GM18951 (cell line): Measurements from ENCODE around the gene PACRG.

Source experiments
- POLR2A ChIP-seq: IDR thresholded peaks from 4 replicates; pipeline ENCODE4 v1.6.1; 2011; ENCODE audit warnings: mild to moderate bottlenecking; ENCODE audit not compliant: insufficient read length, insufficient read depth; ENCODE audit errors: extremely low read depth
- in situ Hi-C: fragments of 300-500 bp; cut with MboI; formaldehyde crosslinking; loops from one replicate; pipeline ENCODE4 v1.12.0; 2022; ENCODE audit warnings: low sequenced_read_pairs, mixed read lengths, inconsistent platforms; ENCODE audit not compliant: unreplicated experiment

The PACRG gene

DNA sequence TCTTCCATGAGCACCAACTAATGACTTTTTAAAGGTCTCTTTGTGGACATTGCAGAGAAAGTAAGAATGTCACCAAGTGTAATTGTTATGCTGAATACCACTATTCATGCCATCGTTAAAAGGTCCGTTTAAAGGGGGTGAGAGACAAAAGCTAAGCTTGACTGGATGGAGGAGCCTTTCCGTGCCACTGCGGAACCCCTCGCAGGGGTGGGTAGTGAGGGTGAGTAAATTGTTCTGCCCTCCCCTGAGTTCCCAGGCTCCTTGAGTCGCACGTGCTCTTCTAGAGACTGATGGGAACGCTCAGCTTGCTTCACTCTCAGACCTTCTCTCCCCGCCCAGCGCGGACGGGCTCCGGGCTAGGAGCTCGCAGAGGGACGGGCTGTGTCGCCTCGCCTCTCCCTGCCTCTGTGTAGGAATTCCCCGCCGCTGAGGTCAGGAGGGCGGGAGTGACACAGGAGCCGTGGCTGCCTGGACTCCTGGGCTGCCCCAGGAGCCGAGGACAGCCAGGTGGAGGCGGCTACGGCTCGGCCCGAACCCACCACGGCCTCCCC is 371.9 kb downstream of the PACRG start:
- in situ Hi-C loops, result no loop called here
- TF ChIP-seq POLR2A, result no peak

DNA sequence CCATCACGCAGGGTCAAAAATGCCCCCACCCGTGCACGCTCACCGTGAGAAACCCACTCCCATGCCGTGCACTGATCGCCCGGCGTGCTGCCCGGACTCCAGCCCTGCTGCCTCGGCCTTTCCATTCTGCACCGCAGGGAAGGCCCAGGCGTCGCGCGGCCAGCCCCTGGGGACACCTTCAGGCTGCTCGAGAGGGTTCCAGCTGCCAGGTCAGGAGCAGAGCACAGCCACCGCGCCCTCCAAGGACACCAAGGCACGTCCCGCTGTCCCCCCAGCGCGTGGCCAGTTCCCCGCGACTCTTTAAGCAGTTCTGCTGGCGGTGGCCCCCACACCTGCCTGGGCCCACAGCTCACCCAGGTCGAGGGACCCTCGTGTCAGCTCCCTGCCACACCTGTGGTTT is 372.5 kb downstream of the PACRG start:
- TF ChIP-seq POLR2A, result no peak
- in situ Hi-C loops, result no loop called here

DNA sequence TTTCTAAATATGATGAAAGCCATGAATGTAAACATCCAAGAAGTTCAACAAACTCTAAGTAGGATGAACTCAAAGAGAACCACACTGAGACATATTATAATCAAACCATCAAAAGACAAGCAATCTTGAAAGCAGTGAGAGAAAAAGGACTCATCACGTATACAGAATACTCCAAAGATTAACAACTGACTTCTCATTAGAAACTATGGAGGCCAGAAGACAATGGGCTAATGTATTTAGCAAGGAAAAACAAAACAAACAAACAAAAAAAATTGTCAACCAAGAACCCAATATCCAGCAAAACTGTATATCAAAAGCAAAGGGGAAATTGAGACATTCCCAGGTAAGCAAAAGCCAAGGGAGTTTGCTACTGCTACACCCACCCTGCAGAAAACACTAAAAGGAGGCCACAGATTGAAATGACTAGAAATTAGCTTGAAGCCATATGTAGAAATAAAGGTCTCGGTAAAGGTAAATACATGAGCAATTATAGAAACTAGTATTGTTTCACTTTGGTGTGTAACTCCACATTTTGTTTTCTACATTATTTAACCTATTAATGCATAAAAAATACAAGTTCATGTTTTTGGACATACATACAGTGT is 385.7 kb downstream of the PACRG start:
- no peak for TF ChIP-seq POLR2A

DNA sequence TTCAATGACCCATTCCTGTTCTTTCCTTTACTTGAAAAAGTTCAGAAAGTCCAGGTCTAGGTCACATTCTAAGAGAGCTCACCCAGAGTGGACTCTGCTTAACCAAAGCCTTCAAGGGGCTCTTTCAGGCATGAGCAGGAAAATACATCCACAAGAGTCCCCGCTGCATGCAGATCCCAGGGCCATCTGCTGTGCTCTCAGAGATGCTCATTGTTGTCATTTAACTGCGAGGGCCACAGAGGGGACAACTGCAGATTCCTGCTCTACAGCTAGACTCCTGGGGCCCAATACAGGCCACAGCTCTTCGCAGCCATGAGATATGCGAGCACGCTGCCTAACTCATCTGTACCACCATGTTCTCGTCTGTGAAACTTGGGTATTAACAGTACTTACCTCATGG is 391.2 kb downstream of the PACRG start:
- no peak for TF ChIP-seq POLR2A
- in situ Hi-C loops, result no loop called here

More for the DNA sequence above, 385.7 kb downstream of the PACRG start:
- in situ Hi-C loops, result no loop called here

DNA sequence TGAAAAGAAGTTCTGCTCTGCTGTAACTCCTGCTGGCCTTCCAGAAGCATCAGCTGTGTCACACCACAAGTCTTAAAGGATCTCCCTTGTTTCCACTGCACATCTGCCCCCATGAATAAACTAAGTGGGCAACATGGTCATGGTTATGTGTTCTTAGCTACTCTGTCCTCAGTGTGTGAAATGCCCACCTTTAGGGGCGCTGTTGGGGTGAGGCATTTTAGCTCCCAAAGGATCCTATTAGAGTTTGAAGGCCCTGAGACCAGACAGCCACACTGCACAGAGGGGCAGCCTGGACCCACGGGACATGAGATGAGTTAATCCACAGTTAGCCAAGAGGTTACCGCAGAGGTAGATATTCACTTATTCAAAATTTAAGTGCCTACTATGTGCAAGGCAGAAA is 392.4 kb downstream of the PACRG start:
- TF ChIP-seq POLR2A, result no peak
- in situ Hi-C loops, result no loop called here

DNA sequence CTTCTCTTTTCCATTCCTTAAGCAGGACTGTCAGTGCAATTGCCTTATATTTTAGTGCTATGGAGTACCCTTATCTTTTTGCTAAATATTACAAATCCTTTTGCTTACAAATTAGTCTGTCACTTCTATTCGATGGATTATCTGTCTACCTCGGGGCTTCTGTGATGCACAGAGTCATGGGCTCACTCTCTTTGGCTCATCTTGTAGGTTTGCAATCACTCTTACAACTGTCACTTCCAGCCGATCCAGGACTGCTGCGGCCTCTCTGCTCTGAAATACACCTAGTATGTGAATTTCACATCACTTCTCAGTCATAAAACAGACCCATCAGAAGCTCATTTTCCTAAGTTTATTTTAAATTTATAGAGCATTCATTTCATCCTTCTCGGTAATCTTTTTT is 393.5 kb downstream of the PACRG start:
- TF ChIP-seq POLR2A, result no peak

DNA sequence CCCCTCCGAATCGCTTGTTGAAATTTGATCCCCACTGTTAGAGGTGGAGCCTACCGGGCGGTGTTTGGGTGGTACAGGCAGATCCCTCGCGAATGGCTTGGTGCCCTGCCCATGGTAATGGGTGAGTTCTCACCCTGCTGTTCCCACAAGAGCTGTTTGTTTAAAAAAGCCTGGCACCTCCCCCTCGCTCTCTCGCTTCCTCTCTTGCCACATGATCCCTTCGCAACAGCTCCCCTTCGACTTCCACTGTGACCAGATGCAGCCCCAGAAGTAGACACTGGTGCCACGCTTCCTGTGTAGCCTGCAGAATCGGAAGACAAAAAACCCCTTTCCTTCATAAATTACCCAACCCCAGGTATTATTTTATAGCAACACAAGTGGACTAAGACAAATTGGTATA is 394.6 kb downstream of the PACRG start:
- no peak for TF ChIP-seq POLR2A
- in situ Hi-C loops, result no loop called here

More for the DNA sequence above, 393.5 kb downstream of the PACRG start:
- in situ Hi-C loops, result no loop called here

DNA sequence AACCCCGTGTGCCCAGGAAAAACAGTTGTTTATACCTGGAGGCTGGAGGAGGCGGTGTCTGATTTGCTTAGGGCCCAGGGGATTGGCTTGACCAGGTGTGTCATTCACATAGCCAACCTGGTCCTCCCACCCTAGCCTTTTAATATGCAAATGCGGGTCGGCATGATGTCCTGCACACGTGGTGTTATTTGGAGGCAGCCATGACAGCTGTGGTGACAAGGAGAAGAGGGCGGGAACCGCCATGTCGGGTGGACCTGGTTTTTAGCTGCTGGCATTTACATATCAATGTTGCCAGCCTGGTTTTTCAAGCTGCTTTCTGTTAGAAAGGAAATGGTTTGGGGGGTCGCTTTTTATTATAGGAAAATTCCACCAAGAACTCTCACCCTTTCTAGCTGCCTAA is 395.3 kb downstream of the PACRG start:
- no peak for TF ChIP-seq POLR2A
- in situ Hi-C loops, result no loop called here

DNA sequence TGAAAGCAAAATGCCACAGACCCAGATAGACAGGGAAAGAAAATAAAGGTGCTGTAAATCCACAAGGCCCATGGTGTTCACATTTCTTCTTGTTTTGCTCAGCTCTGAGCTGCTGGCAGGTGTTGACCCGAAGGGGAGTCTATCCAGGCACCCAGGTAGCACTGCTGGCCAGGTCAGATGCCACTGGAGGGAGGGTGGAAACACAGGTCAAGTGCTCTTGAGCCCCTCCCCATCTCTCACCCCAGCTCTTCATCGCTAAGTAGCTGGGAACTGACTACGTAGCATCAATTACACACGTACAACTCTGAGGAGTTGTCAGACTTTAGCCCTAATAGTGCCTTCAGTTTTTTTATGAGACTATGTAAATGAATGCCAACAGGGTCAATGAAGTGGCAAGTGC is 399.0 kb downstream of the PACRG start:
- TF ChIP-seq POLR2A, result no peak
- in situ Hi-C loops, result no loop called here

DNA sequence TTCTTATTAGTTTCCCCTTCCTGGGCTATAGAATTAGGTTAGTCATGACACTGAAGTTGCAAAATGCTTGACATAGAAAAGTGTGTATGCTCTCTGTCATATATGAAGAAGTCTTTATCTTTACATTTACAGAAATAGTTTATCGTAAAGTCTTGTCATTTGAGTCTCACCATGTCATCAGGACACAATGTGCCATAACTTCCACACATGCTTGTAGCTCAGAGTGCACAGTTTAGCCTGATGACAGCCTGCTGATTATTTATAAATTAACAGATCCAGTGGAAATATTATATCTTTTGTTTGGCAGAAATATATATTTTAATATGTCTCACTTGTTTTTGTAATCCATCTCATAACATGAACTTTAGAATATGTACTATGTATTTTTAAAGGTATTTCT is 399.8 kb downstream of the PACRG start:
- in situ Hi-C loops, result no loop called here
- TF ChIP-seq POLR2A, result no peak

DNA sequence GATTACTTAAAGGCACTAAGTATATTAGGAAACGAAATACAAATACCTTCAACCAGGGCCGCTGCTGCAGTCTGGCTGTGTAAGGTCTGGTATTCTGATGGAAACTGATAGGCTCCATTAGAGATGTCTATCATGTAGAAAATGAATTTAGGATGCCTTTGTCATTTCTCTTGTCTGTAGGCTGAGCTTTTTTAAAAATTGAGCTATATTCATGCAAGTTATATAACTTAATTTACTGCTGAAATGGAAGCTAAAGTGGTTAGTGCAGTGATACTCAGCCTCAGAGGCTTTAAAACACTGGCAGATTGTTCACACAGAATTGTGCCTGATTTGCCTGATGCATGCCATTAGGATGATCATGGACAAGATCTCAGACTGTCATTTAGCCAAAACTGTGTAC is 400.6 kb downstream of the PACRG start:
- TF ChIP-seq POLR2A, result no peak
- in situ Hi-C loops, result no loop called here

DNA sequence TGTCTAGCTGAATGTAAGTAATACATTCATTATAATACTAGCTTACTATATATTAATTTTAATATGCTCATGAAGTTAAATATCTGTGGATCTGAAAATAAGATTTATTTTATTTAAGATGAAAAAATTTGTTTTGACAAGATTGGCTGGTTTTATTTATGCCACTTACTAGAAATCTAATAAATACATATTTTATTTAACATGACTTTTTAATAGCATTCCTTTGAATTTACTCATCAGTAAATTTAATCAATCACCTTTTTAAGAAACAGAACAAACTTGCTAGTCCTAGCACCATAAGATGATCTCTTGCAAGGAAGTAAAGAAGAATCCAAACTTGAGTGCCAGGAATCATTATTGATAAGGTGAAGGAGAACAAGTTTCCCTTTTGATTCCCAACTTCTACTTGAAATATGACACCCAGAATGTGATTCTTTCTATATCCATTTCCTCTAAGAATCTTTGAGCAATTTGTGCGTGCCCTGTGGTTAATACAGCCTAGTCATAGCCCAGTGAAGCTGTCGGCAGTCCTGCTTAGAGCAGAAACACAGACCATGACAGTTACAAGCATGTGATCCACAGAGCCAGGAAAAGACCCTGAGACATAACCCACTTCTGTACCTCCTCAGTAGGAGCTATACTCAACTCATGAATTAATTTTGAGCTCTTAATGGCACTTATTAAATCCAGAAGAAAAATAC is 404.4 kb downstream of the PACRG start:
- TF ChIP-seq POLR2A, result no peak
- in situ Hi-C loops, result no loop called here

DNA sequence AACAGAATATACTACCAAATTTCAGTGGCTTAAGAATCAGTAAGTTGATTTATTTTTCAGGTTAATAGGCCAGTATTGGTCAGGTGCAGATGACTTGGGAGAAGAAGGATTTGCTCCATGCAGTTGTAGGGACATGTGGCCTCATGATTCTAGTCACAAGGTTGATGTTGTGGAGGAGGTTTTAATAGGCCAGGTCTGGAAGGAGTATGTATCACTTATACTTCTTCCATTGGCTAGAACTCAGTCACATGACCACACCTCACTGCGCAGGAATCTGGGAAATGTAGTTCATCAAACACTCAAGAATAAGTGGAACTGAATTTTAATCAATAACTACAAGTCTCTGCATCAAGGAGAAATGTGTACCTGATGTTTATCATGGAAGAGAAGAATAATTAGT is 405.2 kb downstream of the PACRG start:
- in situ Hi-C loops, result no loop called here
- TF ChIP-seq POLR2A, result no peak

DNA sequence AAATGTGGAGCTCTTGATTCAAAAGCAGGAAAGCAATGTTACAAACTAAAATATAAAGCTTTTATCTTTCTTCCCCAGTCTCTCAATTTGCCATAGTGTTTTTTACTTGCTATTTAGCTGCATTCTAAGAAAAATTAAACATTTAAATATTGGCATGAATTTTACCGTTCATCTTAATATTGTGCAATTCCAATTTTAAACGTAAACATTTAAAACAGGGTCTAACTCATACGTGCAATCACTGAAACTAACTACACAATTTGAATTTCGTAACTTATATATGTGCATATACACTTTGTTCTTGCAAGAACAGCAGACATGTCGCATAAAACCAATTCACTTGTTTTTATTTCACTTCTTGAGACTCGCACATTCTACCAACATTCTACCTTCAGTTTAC is 405.9 kb downstream of the PACRG start:
- no peak for TF ChIP-seq POLR2A
- in situ Hi-C loops, result no loop called here
